IMR-90 (cell line): ENCODE results near the gene SDHAF3. TPM values are rescaled to one million over a fixed set of nuclear protein-coding genes. Genes with fewer than 3 reads are reported as not detected.

Source experiments
- ATAC-seq: fragments of 200-7000 bp; cut with Tn5 transposase; 2 replicates; pipeline ENCODE4 v1.9.1; 2020; ENCODE audit warnings: low read depth, mild to moderate bottlenecking, moderate library complexity
- BruUV-seq: library from RNA; stranded (reverse); fragments of 400-500 nt; replicated peaks from 2 replicates; lab custom pipeline; 2021; lab: Mats Ljungman, UMichigan
- CTCF ChIA-PET: fragments of 300-600 bp; formaldehyde crosslinking; extraction: SDS; loops from one replicate; lab custom pipeline; 2021; ENCODE audit warnings: antibody characterized with exemption; lab: Yijun Ruan, JAX
- POLR2A ChIA-PET: fragments of 300-600 bp; sonication (Branson Sonifier 250); formaldehyde crosslinking; loops from one replicate; lab custom pipeline; 2022; ENCODE audit warnings: antibody characterized with exemption; ENCODE audit not compliant: unreplicated experiment; lab: Charles Lee
- DNase-seq: peaks from one replicate; pipeline ENCODE4 v3.0.0; 2013
- H2AFZ ChIP-seq: replicated peaks from 2 replicates; pipeline ENCODE3; 2013; ENCODE audit warnings: low read length, mild to moderate bottlenecking; ENCODE audit not compliant: poor library complexity
- H2AK5ac ChIP-seq: 2 replicates; pipeline ENCODE4 v1.6.1; 2013; ENCODE audit warnings: low read depth, low read length, inconsistent platforms
- H2AK9ac ChIP-seq: replicated peaks from 2 replicates; pipeline ENCODE3; 2013; ENCODE audit warnings: mild to moderate bottlenecking, low read depth, low read length, moderate library complexity; ENCODE audit not compliant: poor library complexity
- H2BK120ac ChIP-seq: 2 replicates; pipeline ENCODE4 v1.6.1; 2013; ENCODE audit warnings: low read depth, low read length, inconsistent platforms
- H2BK15ac ChIP-seq: 3 replicates; pipeline ENCODE4 v1.6.1; 2013; ENCODE audit warnings: low read depth, low read length, inconsistent platforms
- H2BK20ac ChIP-seq: 2 replicates; pipeline ENCODE4 v1.6.1; 2013; ENCODE audit warnings: low read depth, mild to moderate bottlenecking, inconsistent platforms, low read length, moderate library complexity
- H2BK5ac ChIP-seq: 2 replicates; pipeline ENCODE4 v1.6.1; 2013; ENCODE audit warnings: mild to moderate bottlenecking, low read depth, low read length, inconsistent platforms; ENCODE audit not compliant: poor library complexity, severe bottlenecking
- H3K14ac ChIP-seq: replicated peaks from 2 replicates; pipeline ENCODE4 v1.6.1; 2013; ENCODE audit warnings: low read depth, low read length, inconsistent platforms
- H3K18ac ChIP-seq: 2 replicates; pipeline ENCODE4 v1.6.1; 2013; ENCODE audit warnings: low read depth, low read length, control low read depth
- H3K23ac ChIP-seq: 2 replicates; pipeline ENCODE4 v1.6.1; 2013; ENCODE audit warnings: low read depth, low read length, inconsistent platforms
- H3K27ac ChIP-seq: 2 replicates; pipeline ENCODE4 v1.5.1; 2013; ENCODE audit warnings: mild to moderate bottlenecking, control low read depth, low read length; ENCODE audit not compliant: insufficient read depth
- H3K27me3 ChIP-seq: 2 replicates; pipeline ENCODE4 v1.6.1; 2013; ENCODE audit warnings: low read length; ENCODE audit not compliant: control insufficient read depth, insufficient read depth
- H3K36me3 ChIP-seq: 2 replicates; pipeline ENCODE4 v1.6.1; 2013; ENCODE audit warnings: low read length, mixed read lengths; ENCODE audit not compliant: control insufficient read depth, insufficient read depth
- H3K4ac ChIP-seq: 2 replicates; pipeline ENCODE4 v1.6.1; 2013; ENCODE audit warnings: low read depth, low read length, inconsistent platforms
- H3K4me1 ChIP-seq: 2 replicates; pipeline ENCODE4 v1.6.1; 2013; ENCODE audit warnings: low read length, mixed read lengths; ENCODE audit not compliant: control insufficient read depth, insufficient read depth
- H3K4me2 ChIP-seq: 2 replicates; pipeline ENCODE4 v1.6.1; 2013; ENCODE audit warnings: low read depth, mild to moderate bottlenecking, control low read depth, low read length, moderate library complexity
- H3K4me3 ChIP-seq: 2 replicates; pipeline ENCODE4 v1.5.1; 2013; ENCODE audit warnings: low read depth, mild to moderate bottlenecking, control low read depth, low read length, moderate library complexity; ENCODE audit not compliant: insufficient read depth
- H3K56ac ChIP-seq: 2 replicates; pipeline ENCODE4 v1.6.1; 2013; ENCODE audit warnings: low read length, inconsistent platforms; ENCODE audit not compliant: insufficient read depth; ENCODE audit errors: extremely low read depth
- H3K79me1 ChIP-seq, 2 experiments: 2 replicates each; pipeline ENCODE4 v1.6.1; 2013; ENCODE audit warnings: low read length in 2 of 2, inconsistent platforms in 1 of 2, low read depth in 1 of 2
- H3K9ac ChIP-seq: 2 replicates; pipeline ENCODE4 v1.6.1; 2013; ENCODE audit warnings: low read depth, low read length, control low read depth
- H3K9me1 ChIP-seq: 2 replicates; pipeline ENCODE4 v1.6.1; 2013; ENCODE audit warnings: low read length, inconsistent platforms; ENCODE audit not compliant: insufficient read depth
- H3K9me3 ChIP-seq: 2 replicates; pipeline ENCODE4 v1.6.1; 2013; ENCODE audit warnings: low read length; ENCODE audit not compliant: control insufficient read depth, insufficient read depth
- H4K20me1 ChIP-seq: 2 replicates; pipeline ENCODE4 v1.6.1; 2013; ENCODE audit warnings: low read length, inconsistent platforms; ENCODE audit not compliant: insufficient read depth
- H4K5ac ChIP-seq: 2 replicates; pipeline ENCODE4 v1.6.1; 2013; ENCODE audit warnings: mild to moderate bottlenecking, low read depth, low read length, control low read depth
- H4K8ac ChIP-seq, 2 experiments: 2 replicates each; pipeline ENCODE4 v1.6.1; 2013; ENCODE audit warnings: low read depth in 2 of 2, low read length in 2 of 2, control low read depth in 1 of 2, inconsistent platforms in 1 of 2
- H4K91ac ChIP-seq: 2 replicates; pipeline ENCODE4 v1.6.1; 2013; ENCODE audit warnings: low read depth, low read length, inconsistent platforms; ENCODE audit not compliant: insufficient read depth
- BHLHE40 ChIP-seq: fragments of 150-350 bp; IDR thresholded peaks from 2 replicates; pipeline ENCODE4 v1.6.1; 2016; ENCODE audit warnings: mild to moderate bottlenecking, low read depth, low read length
- CEBPB ChIP-seq: IDR thresholded peaks from 2 replicates; pipeline ENCODE4 v1.6.1; 2012; ENCODE audit warnings: low read depth, low read length, improper control_type of control experiment
- CHD1 ChIP-seq: IDR thresholded peaks from 2 replicates; pipeline ENCODE4 v1.6.1; 2012; ENCODE audit warnings: low read depth, low read length, improper control_type of control experiment
- CTCF ChIP-seq: conservative IDR thresholded peaks from 2 replicates; pipeline ENCODE4 v1.5.1; 2012; ENCODE audit warnings: mild to moderate bottlenecking, low read depth, low read length, improper control_type of control experiment
- ELK1 ChIP-seq: fragments of 150-350 bp; IDR thresholded peaks from 2 replicates; pipeline ENCODE4 v1.6.1; 2016; ENCODE audit warnings: low read depth, mild to moderate bottlenecking, low read length, moderate library complexity, borderline replicate concordance
- FOS ChIP-seq: fragments of 150-350 bp; IDR thresholded peaks from 2 replicates; pipeline ENCODE4 v1.6.1; 2016; ENCODE audit warnings: low read depth, low read length
- MAFK ChIP-seq: IDR thresholded peaks from 2 replicates; pipeline ENCODE4 v1.6.1; 2012; ENCODE audit warnings: low read depth, low read length, improper control_type of control experiment
- MAZ ChIP-seq: IDR thresholded peaks from 2 replicates; pipeline ENCODE4 v1.6.1; 2012; ENCODE audit warnings: low read depth, mild to moderate bottlenecking, low read length, improper control_type of control experiment, moderate library complexity, borderline replicate concordance
- MXI1 ChIP-seq: IDR thresholded peaks from 2 replicates; pipeline ENCODE4 v1.6.1; 2012; ENCODE audit warnings: low read depth, mild to moderate bottlenecking, low read length, moderate library complexity, borderline replicate concordance
- NFE2L2 ChIP-seq: fragments of 150-350 bp; IDR thresholded peaks from 2 replicates; pipeline ENCODE4 v1.6.1; 2016; ENCODE audit warnings: low read depth, mild to moderate bottlenecking, low read length
- POLR2A ChIP-seq: IDR thresholded peaks from 2 replicates; pipeline ENCODE4 v1.6.1; 2012; ENCODE audit warnings: mild to moderate bottlenecking, low read depth, low read length
- RAD21 ChIP-seq: IDR thresholded peaks from 2 replicates; pipeline ENCODE4 v1.6.1; 2012; ENCODE audit warnings: low read length, improper control_type of control experiment
- RCOR1 ChIP-seq: IDR thresholded peaks from 2 replicates; pipeline ENCODE4 v1.6.1; 2012; ENCODE audit warnings: mild to moderate bottlenecking, low read length, improper control_type of control experiment; ENCODE audit not compliant: insufficient replicate concordance
- RFX5 ChIP-seq: IDR thresholded peaks from 2 replicates; pipeline ENCODE4 v1.8.0; 2012; ENCODE audit warnings: low read depth, mild to moderate bottlenecking, low read length, moderate library complexity
- SMC3 ChIP-seq: fragments of 150-350 bp; IDR thresholded peaks from 2 replicates; pipeline ENCODE4 v1.6.1; 2016; ENCODE audit warnings: low read depth, mild to moderate bottlenecking, antibody characterized with exemption, low read length, moderate library complexity
- USF2 ChIP-seq: fragments of 150-350 bp; IDR thresholded peaks from 2 replicates; pipeline ENCODE4 v1.6.1; 2017; ENCODE audit warnings: mild to moderate bottlenecking, antibody characterized with exemption, low read length, low read depth
- WGBS, 2 experiments: methylation state at CpG; one replicate each; pipeline versions ENCODE4 v1.1.5 to v1.1.7; 2013; ENCODE audit warnings: missing lambda C conversion rate in 2 of 2; ENCODE audit not compliant: insufficient read length in 1 of 2; ENCODE audit errors: extremely low coverage in 2 of 2; 5-methylcytosine and 5-hydroxymethylcytosine counted together
- dilution Hi-C: fragments of 300-500 bp; cut with HindIII; formaldehyde crosslinking; loops from one replicate; pipeline ENCODE4 v1.14.3; 2018; ENCODE audit warnings: low sequenced_read_pairs; ENCODE audit not compliant: unreplicated experiment
- in situ Hi-C: fragments of 300-500 bp; cut with MboI; formaldehyde crosslinking; loops from 3 replicates; pipeline ENCODE4 v1.14.3; 2019; ENCODE audit warnings: low sequenced_read_pairs, inconsistent platforms, mixed read lengths
- intact Hi-C: fragments of 100-400 bp; cut with micrococcal nuclease; formaldehyde crosslinking; loops from 2 replicates; pipeline ENCODE4 v1.10.0; 2022
- polyA plus RNA-seq, 3 experiments: library from polyadenylated mRNA; depleted of rRNA; stranded (reverse); fragments of >200 nt; gene quantifications; 2 replicates each; pipeline ENCODE4 v1.2.3, GENCODE V29; 2012; ENCODE audit warnings: low replicate concordance in 1 of 3
- total RNA-seq: library from RNA; depleted of rRNA; stranded (reverse); fragments of >200 nt; gene quantifications from 2 replicates; pipeline ENCODE4 v1.2.3, GENCODE V29; 2012

SDHAF3 gene
- total and polyA plus RNA-seq, 2 of the 4 experiments (the other 2 are of a cell fraction): 5.7 to 6.1 TPM

- Histone ChIP-seq H2BK20ac (no peak overlapping the region), H3K4ac (no peak overlapping the region), H3K18ac (no peak overlapping the region), H3K79me1 (peaks cover 0 to 4% of the 10 kb centered on the region in 2 experiments; a peak in 1 of 4 replicates), H3K9me1 (no peaks in the 10 kb centered on the region), H4K5ac (no peak overlapping the region), H2BK5ac (no peak overlapping the region), H4K91ac (no peak overlapping the region), H3K27me3 (no peaks in the 10 kb centered on the region), H3K4me2 (no peak overlapping the region), H2AK5ac (no peak overlapping the region), H3K14ac (no peak overlapping the region), H3K27ac (no peak overlapping the region), H2AFZ (no peak overlapping the region), H3K4me3 (no peak overlapping the region), H3K4me1 (no peaks in the 10 kb centered on the region), H4K20me1 (no peaks in the 10 kb centered on the region), H3K23ac (no peak overlapping the region), H2BK15ac (no peak overlapping the region), H2AK9ac (no peak overlapping the region), H4K8ac (peak overlapping the region in 1 of 2 experiments; percentile 42; a peak in 1 of 4 replicates), H3K9me3 (no peaks in the 10 kb centered on the region), H2BK120ac (no peak overlapping the region), H3K56ac (no peak overlapping the region), H3K9ac (no peak overlapping the region), H3K36me3 (no peaks in the 10 kb centered on the region)
- intact Hi-C loops (no loop called here), dilution Hi-C loops (no loop called here), in situ Hi-C loops (no loop called here)
- TF ChIP-seq RCOR1: no peak
- no peak for TF ChIP-seq CHD1
- TF ChIP-seq MAZ: no peak
- no peak for TF ChIP-seq MXI1
- TF ChIP-seq RAD21: no peak
- TF ChIP-seq BHLHE40: no peak
- no peak for TF ChIP-seq MAFK
- TF ChIP-seq ELK1: no peak
- TF ChIP-seq FOS: no peak
- no peak for TF ChIP-seq POLR2A
- TF ChIP-seq SMC3: no peak
- TF ChIP-seq USF2: no peak
- no peak for TF ChIP-seq NFE2L2
- TF ChIP-seq CEBPB: no peak
- no peak for TF ChIP-seq RFX5
- no peak for TF ChIP-seq CTCF
- ChIA-PET POLR2A (no interaction called here), CTCF (no interaction called here)
- no peak for ATAC-seq
- BruUV-seq: no TSS peak
- no peak for DNase-seq
- no CpG with 5 or more reads among the region's 4 CpGs for WGBS, 2 experiments
These were observed 49.7 kb downstream of the SDHAF3 start for GRCh38 chr7:97167176-97167575.
